ENCODE measurements around the gene CPNE6. TPM values are rescaled to one million over a fixed set of nuclear protein-coding genes. Genes with fewer than 3 reads are reported as not detected.

The CPNE6 gene
- total and polyA plus RNA-seq, 8 donors = 0.07 TPM; not detected in 7

DNA sequence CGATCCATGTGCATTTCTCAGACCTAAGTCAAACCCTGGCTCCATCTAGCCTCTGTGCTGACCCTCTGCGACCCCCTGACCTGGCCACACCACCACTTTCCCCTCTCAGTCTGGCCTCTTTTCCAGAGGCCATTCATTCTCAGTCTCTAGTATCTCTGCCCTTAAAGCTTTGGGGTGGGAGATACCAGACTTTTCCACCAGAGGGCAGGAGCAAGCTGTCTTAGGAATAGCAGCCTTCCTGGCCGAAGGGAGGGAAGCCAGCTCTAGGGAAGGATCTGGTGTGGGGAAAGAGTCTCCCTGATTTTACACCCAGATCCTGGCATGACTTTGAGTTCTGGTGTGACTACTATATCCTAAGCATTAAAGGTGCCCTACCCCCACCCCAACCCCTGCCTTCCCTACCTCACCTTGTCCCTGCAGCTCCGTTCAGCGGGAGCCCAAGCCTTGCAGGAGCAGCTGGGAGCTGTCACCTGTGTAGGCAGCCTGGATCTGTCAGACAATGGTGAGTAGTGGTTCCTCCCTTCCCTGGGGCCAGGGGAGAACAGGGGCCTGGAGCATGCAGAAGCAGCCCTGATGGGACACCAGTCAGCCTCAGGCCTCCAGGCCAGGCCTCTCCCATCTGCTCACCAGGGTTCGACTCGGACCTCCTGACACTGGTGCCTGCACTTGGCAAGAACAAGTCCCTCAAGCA, 13.0 kb upstream of the CPNE6 start:
- Histone ChIP-seq H3K4me3 (no peak overlapping the region), H3K36me3 (no peaks in the 10 kb centered on the region), H3K27me3 (no peaks in the 10 kb centered on the region), H3K9me3 (no peaks in the 10 kb centered on the region), H3K27ac (no peak overlapping the region), H3K4me1 (peaks cover 8 to 13% (median 9%) of the 10 kb centered on the region in 3 donors)
- intact Hi-C loops (cut with DNase I) = loop anchor here in 2 of 3 donors (5.0 kb wide), 1 partner anchor 34 kb away; the partner anchor contains the start of gene PCK2 (in 2 of the 2)
- ATAC-seq (peak; percentile 78 to 95 (median 90)), FAIRE-seq (no peak), DNase-seq (peak; percentile 33 to 85 (median 76))
- WGBS, 2 donors = 37 to 68% methylated on average over 6 to 7 of the region's 7 CpGs
- TF ChIP-seq, protein P1, sequence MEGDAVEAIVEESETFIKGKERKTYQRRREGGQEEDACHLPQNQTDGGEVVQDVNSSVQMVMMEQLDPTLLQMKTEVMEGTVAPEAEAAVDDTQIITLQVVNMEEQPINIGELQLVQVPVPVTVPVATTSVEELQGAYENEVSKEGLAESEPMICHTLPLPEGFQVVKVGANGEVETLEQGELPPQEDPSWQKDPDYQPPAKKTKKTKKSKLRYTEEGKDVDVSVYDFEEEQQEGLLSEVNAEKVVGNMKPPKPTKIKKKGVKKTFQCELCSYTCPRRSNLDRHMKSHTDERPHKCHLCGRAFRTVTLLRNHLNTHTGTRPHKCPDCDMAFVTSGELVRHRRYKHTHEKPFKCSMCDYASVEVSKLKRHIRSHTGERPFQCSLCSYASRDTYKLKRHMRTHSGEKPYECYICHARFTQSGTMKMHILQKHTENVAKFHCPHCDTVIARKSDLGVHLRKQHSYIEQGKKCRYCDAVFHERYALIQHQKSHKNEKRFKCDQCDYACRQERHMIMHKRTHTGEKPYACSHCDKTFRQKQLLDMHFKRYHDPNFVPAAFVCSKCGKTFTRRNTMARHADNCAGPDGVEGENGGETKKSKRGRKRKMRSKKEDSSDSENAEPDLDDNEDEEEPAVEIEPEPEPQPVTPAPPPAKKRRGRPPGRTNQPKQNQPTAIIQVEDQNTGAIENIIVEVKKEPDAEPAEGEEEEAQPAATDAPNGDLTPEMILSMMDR (IDR thresholded peaks at IDR 0.05) = peak; percentile 22 to 73 (median 67)

DNA sequence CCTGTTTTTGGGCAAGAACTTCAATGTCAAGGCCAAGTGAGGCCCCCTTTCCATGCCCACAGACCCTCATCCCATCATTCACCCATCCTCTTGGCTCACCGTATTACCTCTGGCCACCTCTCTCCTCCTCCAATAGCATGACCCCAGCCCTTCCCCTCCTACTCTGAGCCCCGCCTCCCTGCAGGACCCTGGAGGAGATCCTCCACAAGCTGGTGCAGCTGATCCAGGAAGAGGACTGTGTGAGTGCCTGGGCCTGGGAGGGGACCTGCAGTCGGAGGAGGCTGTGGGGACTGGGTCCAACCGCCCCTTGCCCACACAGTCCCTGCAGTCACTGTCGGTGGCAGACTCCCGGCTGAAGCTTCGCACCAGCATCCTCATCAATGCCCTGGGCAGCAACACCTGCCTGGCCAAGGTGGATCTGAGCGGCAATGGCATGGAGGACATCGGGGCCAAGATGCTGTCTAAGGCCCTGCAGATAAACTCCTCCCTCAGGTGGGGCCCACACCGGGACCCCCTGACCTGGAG, 12.3 kb upstream of the CPNE6 start:
- 89 to 92% methylated on average over 10 of the region's 10 CpGs for WGBS, 2 donors
- intact Hi-C loops (cut with DNase I) = loop anchor here in 2 of 3 donors (5.0 kb wide), 1 partner anchor 33 kb away; the partner anchor contains the start of gene PCK2 (in 2 of the 2)
- Histone ChIP-seq H3K36me3 (no peaks in the 10 kb centered on the region), H3K4me1 (peaks cover 8 to 13% (median 9%) of the 10 kb centered on the region in 3 donors), H3K27me3 (no peaks in the 10 kb centered on the region), H3K4me3 (no peak overlapping the region), H3K9me3 (no peaks in the 10 kb centered on the region), H3K27ac (no peak overlapping the region)
- FAIRE-seq = no peak
- DNase-seq = peak in 3 of 6 donors; percentile 17 to 62 (median 46)
- TF ChIP-seq, protein P1 (IDR thresholded peaks at IDR 0.05) = no peak
- no peak for ATAC-seq

DNA sequence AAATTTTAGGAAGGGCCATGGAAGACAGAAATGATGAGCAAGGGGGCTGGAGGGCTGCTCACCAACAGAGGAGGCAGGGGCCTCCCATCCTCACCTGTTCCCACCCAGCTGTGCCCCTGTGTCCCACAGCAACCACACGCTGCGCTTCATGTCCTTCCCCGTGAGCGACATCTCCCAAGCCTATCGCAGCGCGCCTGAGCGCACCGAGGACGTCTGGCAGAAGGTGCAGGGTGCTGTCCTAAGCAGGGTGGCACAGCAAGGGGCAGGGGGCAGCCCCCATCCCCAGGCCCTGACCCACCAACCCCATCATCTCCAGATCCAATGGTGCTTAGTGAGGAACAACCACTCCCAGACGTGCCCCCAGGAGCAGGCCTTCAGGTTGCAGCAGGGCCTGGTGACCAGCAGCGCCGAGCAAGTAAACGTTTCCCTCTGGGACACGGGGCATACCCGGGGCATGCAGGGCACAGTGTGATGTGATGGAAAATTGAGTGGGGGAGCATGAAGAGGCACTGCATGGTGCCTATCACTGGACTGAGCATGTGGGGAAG, 11.4 kb upstream of the CPNE6 start:
- no peak for FAIRE-seq
- peak in 3 of 6 donors; percentile 11 to 76 (median 48) for DNase-seq
- intact Hi-C loops (cut with DNase I) = loop anchor here in 2 of 3 donors (5.0 kb wide), 1 partner anchor 32 kb away; the partner anchor contains the start of gene PCK2 (in 2 of the 2)

DNA sequence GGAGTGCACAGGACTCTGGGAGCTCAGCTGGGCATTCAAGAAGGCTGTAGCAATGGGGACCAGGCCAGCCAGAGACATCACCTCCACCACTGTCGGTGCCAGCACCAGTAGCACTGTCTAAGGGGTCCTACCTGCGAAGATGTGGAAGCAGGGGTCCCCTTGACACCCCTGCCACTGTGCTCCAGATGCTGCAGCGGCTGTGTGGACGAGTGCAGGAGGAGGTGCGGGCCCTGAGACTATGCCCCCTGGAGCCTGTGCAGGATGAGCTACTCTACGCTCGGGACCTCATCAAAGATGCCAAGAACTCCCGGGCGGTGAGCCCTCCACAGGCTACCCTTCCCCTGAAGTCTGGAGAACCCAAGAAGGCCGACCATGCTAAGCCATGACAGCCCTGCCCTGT, 10.9 kb upstream of the CPNE6 start:
- H3K27ac ChIP-seq = no peak overlapping the region
- H3K4me3 ChIP-seq = no peak overlapping the region
- no peaks in the 10 kb centered on the region for H3K36me3 ChIP-seq
- intact Hi-C loops (cut with DNase I) = no loop called here
- no peaks in the 10 kb centered on the region for H3K9me3 ChIP-seq
- ATAC-seq (no peak), FAIRE-seq (no peak), DNase-seq (peak in 2 of 6 donors; percentile 30 to 39)
- peaks cover 8 to 13% (median 9%) of the 10 kb centered on the region in 3 donors for H3K4me1 ChIP-seq
- TF ChIP-seq, protein P1 (IDR thresholded peaks at IDR 0.05) = no peak
- WGBS, 2 donors = 95 to 98% methylated on average over 10 of the region's 10 CpGs
- H3K27me3 ChIP-seq = no peaks in the 10 kb centered on the region

More for the DNA sequence above, 11.4 kb upstream of the CPNE6 start:
- TF ChIP-seq, protein P1 (IDR thresholded peaks at IDR 0.05) = no peak
- H3K9me3 ChIP-seq = no peaks in the 10 kb centered on the region
- no peak for ATAC-seq
- no peaks in the 10 kb centered on the region for H3K36me3 ChIP-seq
- no peak overlapping the region for H3K4me3 ChIP-seq
- peaks cover 8 to 13% (median 9%) of the 10 kb centered on the region in 3 donors for H3K4me1 ChIP-seq
- no peaks in the 10 kb centered on the region for H3K27me3 ChIP-seq
- 94% methylated on average over 16 of the region's 16 CpGs for WGBS, 2 donors
- H3K27ac ChIP-seq = no peak overlapping the region

Data from pancreas (tissue), 10 donors.